GM18511 (cell line): ENCODE results near the gene NRXN2.

Experiments
- ATAC-seq: cut with Tn5 transposase; IDR thresholded peaks from one replicate; pipeline ENCODE4 v1.9.1; 2021; ENCODE audit warnings: mild to moderate bottlenecking, moderate library complexity; ENCODE audit not compliant: unreplicated experiment

Gene NRXN2

GRCh38 chr11:64556721-64557250, 166.2 kb downstream of the NRXN2 start:
- ATAC-seq: no peak
